Measurements from ENCODE around the gene TRIM69. TPM values are rescaled to one million over a fixed set of nuclear protein-coding genes. Genes with fewer than 3 reads are reported as not detected.
"Not testable (repeated sequence)": the region's sequence is repeated elsewhere in the genome, so short reads cannot be mapped to it uniquely, and the experiment has no call there.

Gene TRIM69
- total and polyA plus RNA-seq, 4 donors: 28.9 to 55.1 (median 46.1) TPM

GRCh38 chr15:44779761-44780160 is 43.4 kb downstream of the TRIM69 start:
- Histone ChIP-seq H3K9me3 (ENCODE audit: control insufficient read depth, insufficient read depth, low read length) (no peaks in the 10 kb centered on the region), H3K4me3 (ENCODE audit: low read depth, low read length) (no peak overlapping the region), H3K27me3 (ENCODE audit: control insufficient read depth, insufficient read depth, low read length) (no peaks in the 10 kb centered on the region), H3K36me3 (ENCODE audit: control insufficient read depth, insufficient read depth, low read length) (no peaks in the 10 kb centered on the region), H3K4me1 (ENCODE audit: control insufficient read depth, insufficient read depth, low read length) (peaks cover 4% of the 10 kb centered on the region), H3K27ac (ENCODE audit: low read depth, low read length) (no peak overlapping the region)
- 100% methylated on average over 1 of the region's 2 CpGs for WGBS (ENCODE audit: insufficient coverage)
- no peak for DNase-seq (ENCODE audit: low read depth in 4 of 6, low spot score in 6 of 6)

GRCh38 chr15:44780608-44781007 is 44.3 kb downstream of the TRIM69 start:
- Histone ChIP-seq H3K4me1 (ENCODE audit: control insufficient read depth, insufficient read depth, low read length) (peaks cover 4% of the 10 kb centered on the region), H3K36me3 (ENCODE audit: control insufficient read depth, insufficient read depth, low read length) (no peaks in the 10 kb centered on the region), H3K4me3 (ENCODE audit: low read depth, low read length) (no peak overlapping the region), H3K27me3 (ENCODE audit: control insufficient read depth, insufficient read depth, low read length) (no peaks in the 10 kb centered on the region), H3K9me3 (ENCODE audit: control insufficient read depth, insufficient read depth, low read length) (no peaks in the 10 kb centered on the region), H3K27ac (ENCODE audit: low read depth, low read length) (no peak overlapping the region)
- no CpG with 5 or more reads among the region's 2 CpGs for WGBS (ENCODE audit: insufficient coverage)
- peak in 1 of 6 donors; percentile 3 for DNase-seq (ENCODE audit: low read depth in 4 of 6, low spot score in 6 of 6)

- Histone ChIP-seq H3K9me3 (ENCODE audit: control insufficient read depth, insufficient read depth, low read length) (no peaks in the 10 kb centered on the region), H3K27me3 (ENCODE audit: control insufficient read depth, insufficient read depth, low read length) (no peaks in the 10 kb centered on the region), H3K4me1 (ENCODE audit: control insufficient read depth, insufficient read depth, low read length) (no peaks in the 10 kb centered on the region), H3K4me3 (ENCODE audit: low read depth, low read length) (no peak overlapping the region), H3K27ac (ENCODE audit: low read depth, low read length) (no peak overlapping the region), H3K36me3 (ENCODE audit: control insufficient read depth, insufficient read depth, low read length) (no peaks in the 10 kb centered on the region)
- no peak for DNase-seq (ENCODE audit: low read depth in 4 of 6, low spot score in 6 of 6)
- 90% methylated on average over 3 of the region's 7 CpGs for WGBS (ENCODE audit: insufficient coverage)
Observed at GRCh38 chr15:44781128-44781810, 44.9 kb downstream of the TRIM69 start.

GRCh38 chr15:44782516-44782915 is 46.2 kb downstream of the TRIM69 start:
- Histone ChIP-seq H3K4me3 (ENCODE audit: low read depth, low read length) (no peak overlapping the region), H3K9me3 (ENCODE audit: control insufficient read depth, insufficient read depth, low read length) (no peaks in the 10 kb centered on the region), H3K27ac (ENCODE audit: low read depth, low read length) (no peak overlapping the region), H3K27me3 (ENCODE audit: control insufficient read depth, insufficient read depth, low read length) (no peaks in the 10 kb centered on the region), H3K4me1 (ENCODE audit: control insufficient read depth, insufficient read depth, low read length) (no peaks in the 10 kb centered on the region), H3K36me3 (ENCODE audit: control insufficient read depth, insufficient read depth, low read length) (no peaks in the 10 kb centered on the region)
- 91% methylated on average over 3 of the region's 3 CpGs for WGBS (ENCODE audit: insufficient coverage)
- DNase-seq (ENCODE audit: low read depth in 4 of 6, low spot score in 6 of 6): no peak

- H3K4me3 ChIP-seq (ENCODE audit: low read depth, low read length); H3K36me3 ChIP-seq (ENCODE audit: control insufficient read depth, insufficient read depth, low read length); H3K27ac ChIP-seq (ENCODE audit: low read depth, low read length); H3K4me1 ChIP-seq (ENCODE audit: control insufficient read depth, insufficient read depth, low read length); H3K9me3 ChIP-seq (ENCODE audit: control insufficient read depth, insufficient read depth, low read length); H3K27me3 ChIP-seq (ENCODE audit: control insufficient read depth, insufficient read depth, low read length); DNase-seq (ENCODE audit: low read depth in 4 of 6, low spot score in 6 of 6): not testable (repeated sequence)
- no CpG with 5 or more reads among the region's 5 CpGs for WGBS (ENCODE audit: insufficient coverage)
Observed at GRCh38 chr15:44784918-44785274, 48.6 kb downstream of the TRIM69 start.

GRCh38 chr15:44788748-44789147 is 52.4 kb downstream of the TRIM69 start:
- no peaks in the 10 kb centered on the region for H3K27me3 ChIP-seq (ENCODE audit: control insufficient read depth, insufficient read depth, low read length)
- 85% methylated on average over 6 of the region's 8 CpGs for WGBS (ENCODE audit: insufficient coverage)
- no peak overlapping the region for H3K27ac ChIP-seq (ENCODE audit: low read depth, low read length)
- DNase-seq (ENCODE audit: low read depth in 4 of 6, low spot score in 6 of 6): no peak
- no peaks in the 10 kb centered on the region for H3K36me3 ChIP-seq (ENCODE audit: control insufficient read depth, insufficient read depth, low read length)
- H3K9me3 ChIP-seq (ENCODE audit: control insufficient read depth, insufficient read depth, low read length): no peaks in the 10 kb centered on the region
- no peaks in the 10 kb centered on the region for H3K4me1 ChIP-seq (ENCODE audit: control insufficient read depth, insufficient read depth, low read length)
- H3K4me3 ChIP-seq (ENCODE audit: low read depth, low read length): no peak overlapping the region

GRCh38 chr15:44790215-44790614 is 53.9 kb downstream of the TRIM69 start:
- H3K27me3 ChIP-seq (ENCODE audit: control insufficient read depth, insufficient read depth, low read length): no peaks in the 10 kb centered on the region
- H3K4me1 ChIP-seq (ENCODE audit: control insufficient read depth, insufficient read depth, low read length): no peaks in the 10 kb centered on the region
- no peak for DNase-seq (ENCODE audit: low read depth in 4 of 6, low spot score in 6 of 6)
- no peak overlapping the region for H3K27ac ChIP-seq (ENCODE audit: low read depth, low read length)
- H3K36me3 ChIP-seq (ENCODE audit: control insufficient read depth, insufficient read depth, low read length): no peaks in the 10 kb centered on the region
- no peak overlapping the region for H3K4me3 ChIP-seq (ENCODE audit: low read depth, low read length)
- WGBS (ENCODE audit: insufficient coverage): 80% methylated on average over 1 of the region's 2 CpGs
- H3K9me3 ChIP-seq (ENCODE audit: control insufficient read depth, insufficient read depth, low read length): no peaks in the 10 kb centered on the region

GRCh38 chr15:44790656-44791055 is 54.3 kb downstream of the TRIM69 start:
- WGBS (ENCODE audit: insufficient coverage): no CpG with 5 or more reads among the region's 3 CpGs
- no peak overlapping the region for H3K27ac ChIP-seq (ENCODE audit: low read depth, low read length)
- H3K36me3 ChIP-seq (ENCODE audit: control insufficient read depth, insufficient read depth, low read length): no peaks in the 10 kb centered on the region

GRCh38 chr15:44792715-44793114 is 56.4 kb downstream of the TRIM69 start:
- Histone ChIP-seq H3K36me3 (ENCODE audit: control insufficient read depth, insufficient read depth, low read length) (no peaks in the 10 kb centered on the region), H3K27me3 (ENCODE audit: control insufficient read depth, insufficient read depth, low read length) (no peaks in the 10 kb centered on the region), H3K4me3 (ENCODE audit: low read depth, low read length) (no peak overlapping the region), H3K4me1 (ENCODE audit: control insufficient read depth, insufficient read depth, low read length) (no peaks in the 10 kb centered on the region), H3K27ac (ENCODE audit: low read depth, low read length) (no peak overlapping the region), H3K9me3 (ENCODE audit: control insufficient read depth, insufficient read depth, low read length) (no peaks in the 10 kb centered on the region)
- DNase-seq (ENCODE audit: low read depth in 4 of 6, low spot score in 6 of 6): no peak
- WGBS (ENCODE audit: insufficient coverage): no CpG with 5 or more reads among the region's 1 CpG

More at GRCh38 chr15:44790656-44791055, 54.3 kb downstream of the TRIM69 start:
- no peak overlapping the region for H3K4me3 ChIP-seq (ENCODE audit: low read depth, low read length)
- H3K27me3 ChIP-seq (ENCODE audit: control insufficient read depth, insufficient read depth, low read length): no peaks in the 10 kb centered on the region
- DNase-seq (ENCODE audit: low read depth in 4 of 6, low spot score in 6 of 6): no peak
- H3K9me3 ChIP-seq (ENCODE audit: control insufficient read depth, insufficient read depth, low read length): no peaks in the 10 kb centered on the region
- no peaks in the 10 kb centered on the region for H3K4me1 ChIP-seq (ENCODE audit: control insufficient read depth, insufficient read depth, low read length)

GRCh38 chr15:44794072-44794471 is 57.7 kb downstream of the TRIM69 start:
- no peak overlapping the region for H3K27ac ChIP-seq (ENCODE audit: low read depth, low read length)
- no CpG with 5 or more reads among the region's 1 CpG for WGBS (ENCODE audit: insufficient coverage)
- H3K36me3 ChIP-seq (ENCODE audit: control insufficient read depth, insufficient read depth, low read length): no peaks in the 10 kb centered on the region
- no peaks in the 10 kb centered on the region for H3K4me1 ChIP-seq (ENCODE audit: control insufficient read depth, insufficient read depth, low read length)
- no peak for DNase-seq (ENCODE audit: low read depth in 4 of 6, low spot score in 6 of 6)
- H3K27me3 ChIP-seq (ENCODE audit: control insufficient read depth, insufficient read depth, low read length): no peaks in the 10 kb centered on the region
- no peaks in the 10 kb centered on the region for H3K9me3 ChIP-seq (ENCODE audit: control insufficient read depth, insufficient read depth, low read length)
- H3K4me3 ChIP-seq (ENCODE audit: low read depth, low read length): no peak overlapping the region
